Memory B cell (primary cell): ENCODE results near the gene CNST.
"Not testable (repeated sequence)": the region's sequence is repeated elsewhere in the genome, so short reads cannot be mapped to it uniquely, and the experiment has no call there.

Source experiments
- ATAC-seq: fragments of 150-1000 bp; cut with Tn5 transposase; 2 replicates; pipeline ENCODE4 v1.10.0; 2021; ENCODE audit warnings: low read depth, mild to moderate bottlenecking, moderate library complexity
- DNase-seq, 2 donors: peaks; one replicate each; pipeline ENCODE4 v3.0.0; 2022; ENCODE audit warnings: low spot score in 2 of 2
- H3K27ac Mint-ChIP-seq: one replicate; pipeline ENCODE4 v1.8.0; 2022; ENCODE audit warnings: mild to moderate bottlenecking, moderate library complexity, mixed read lengths
- H3K27me3 Mint-ChIP-seq: one replicate; pipeline ENCODE4 v1.8.0; 2022; ENCODE audit warnings: mixed read lengths
- H3K36me3 Mint-ChIP-seq: one replicate; pipeline ENCODE4 v1.8.0; 2022; ENCODE audit warnings: mild to moderate bottlenecking, mixed read lengths
- H3K4me1 Mint-ChIP-seq: one replicate; pipeline ENCODE4 v1.8.0; 2022; ENCODE audit warnings: mixed read lengths
- H3K4me3 Mint-ChIP-seq: one replicate; pipeline ENCODE4 v1.8.0; 2022; ENCODE audit warnings: mild to moderate bottlenecking, moderate library complexity, mixed read lengths
- H3K9me3 Mint-ChIP-seq: one replicate; pipeline ENCODE4 v1.8.0; 2022; ENCODE audit warnings: mixed read lengths

CNST gene

GRCh38 chr1:246583448-246584185 is 17.4 kb downstream of the CNST start:
- Mint-ChIP-seq H3K4me3 (no peak overlapping the region), H3K27ac (no peak overlapping the region), H3K9me3 (no peaks in the 10 kb centered on the region), H3K27me3 (no peaks in the 10 kb centered on the region), H3K4me1 (peaks cover 39% of the 10 kb centered on the region), H3K36me3 (peaks cover 26% of the 10 kb centered on the region)
- DNase-seq (no peak), ATAC-seq (no peak)

GRCh38 chr1:246587032-246587431 is 20.8 kb downstream of the CNST start:
- H3K4me3 Mint-ChIP-seq, result no peak overlapping the region
- no peak for DNase-seq
- peaks cover 33% of the 10 kb centered on the region for H3K36me3 Mint-ChIP-seq
- H3K9me3 Mint-ChIP-seq, result no peaks in the 10 kb centered on the region
- H3K27me3 Mint-ChIP-seq, result no peaks in the 10 kb centered on the region
- peaks cover 36% of the 10 kb centered on the region for H3K4me1 Mint-ChIP-seq
- H3K27ac Mint-ChIP-seq, result peak overlapping the region; percentile 24
- ATAC-seq, result no peak

GRCh38 chr1:246587606-246588005 is 21.4 kb downstream of the CNST start:
- DNase-seq, result no peak
- peaks cover 31% of the 10 kb centered on the region for H3K4me1 Mint-ChIP-seq
- H3K9me3 Mint-ChIP-seq, result no peaks in the 10 kb centered on the region
- peaks cover 30% of the 10 kb centered on the region for H3K36me3 Mint-ChIP-seq
- no peaks in the 10 kb centered on the region for H3K27me3 Mint-ChIP-seq
- ATAC-seq, result no peak
- peak overlapping the region; percentile 24 for H3K27ac Mint-ChIP-seq
- no peak overlapping the region for H3K4me3 Mint-ChIP-seq

GRCh38 chr1:246588159-246588721 is 22.0 kb downstream of the CNST start:
- Mint-ChIP-seq H3K4me3 (no peak overlapping the region), H3K4me1 (peaks cover 27% of the 10 kb centered on the region), H3K36me3 (peaks cover 28% of the 10 kb centered on the region), H3K27me3 (no peaks in the 10 kb centered on the region), H3K27ac (no peak overlapping the region), H3K9me3 (no peaks in the 10 kb centered on the region)
- ATAC-seq (no peak), DNase-seq (no peak)

GRCh38 chr1:246589919-246590318 is 23.7 kb downstream of the CNST start:
- Mint-ChIP-seq H3K4me1 (peaks cover 17% of the 10 kb centered on the region), H3K36me3 (peaks cover 19% of the 10 kb centered on the region)
- not testable (repeated sequence) for ATAC-seq, H3K4me3 Mint-ChIP-seq, H3K27me3 Mint-ChIP-seq, DNase-seq, H3K27ac Mint-ChIP-seq, H3K9me3 Mint-ChIP-seq

GRCh38 chr1:246591047-246591446 is 24.8 kb downstream of the CNST start:
- no peak for ATAC-seq
- Mint-ChIP-seq H3K4me1 (peaks cover 18% of the 10 kb centered on the region), H3K4me3 (no peak overlapping the region), H3K9me3 (no peaks in the 10 kb centered on the region), H3K27me3 (no peaks in the 10 kb centered on the region), H3K27ac (peak overlapping the region; percentile 45), H3K36me3 (peaks cover 22% of the 10 kb centered on the region)
- DNase-seq, result no peak

GRCh38 chr1:246591504-246591903 is 25.2 kb downstream of the CNST start:
- peaks cover 22% of the 10 kb centered on the region for H3K36me3 Mint-ChIP-seq
- H3K9me3 Mint-ChIP-seq, result no peaks in the 10 kb centered on the region
- peak overlapping the region; percentile 45 for H3K27ac Mint-ChIP-seq
- peaks cover 18% of the 10 kb centered on the region for H3K4me1 Mint-ChIP-seq
- H3K27me3 Mint-ChIP-seq, result no peaks in the 10 kb centered on the region
- H3K4me3 Mint-ChIP-seq, result no peak overlapping the region
- DNase-seq (no peak), ATAC-seq (peak; percentile 46)

- Mint-ChIP-seq H3K27me3 (no peaks in the 10 kb centered on the region), H3K9me3 (no peaks in the 10 kb centered on the region), H3K4me3 (no peak overlapping the region), H3K36me3 (peaks cover 26% of the 10 kb centered on the region), H3K27ac (no peak overlapping the region), H3K4me1 (peaks cover 18% of the 10 kb centered on the region)
- ATAC-seq (no peak), DNase-seq (no peak)
Measured at GRCh38 chr1:246591958-246592357, 25.7 kb downstream of the CNST start.

- DNase-seq, result no peak
- H3K9me3 Mint-ChIP-seq, result no peaks in the 10 kb centered on the region
- peaks cover 18% of the 10 kb centered on the region for H3K4me1 Mint-ChIP-seq
- no peak overlapping the region for H3K27ac Mint-ChIP-seq
- no peaks in the 10 kb centered on the region for H3K27me3 Mint-ChIP-seq
- peaks cover 26% of the 10 kb centered on the region for H3K36me3 Mint-ChIP-seq
- no peak overlapping the region for H3K4me3 Mint-ChIP-seq
- no peak for ATAC-seq
Measured at GRCh38 chr1:246592695-246593094, 26.4 kb downstream of the CNST start.

- Mint-ChIP-seq H3K27me3 (no peaks in the 10 kb centered on the region), H3K9me3 (no peaks in the 10 kb centered on the region), H3K36me3 (peaks cover 30% of the 10 kb centered on the region), H3K4me1 (peaks cover 19% of the 10 kb centered on the region), H3K27ac (no peak overlapping the region), H3K4me3 (no peak overlapping the region)
- no peak for DNase-seq
- no peak for ATAC-seq
Measured at GRCh38 chr1:246595146-246595545, 28.9 kb downstream of the CNST start.

GRCh38 chr1:246597340-246597739 is 31.1 kb downstream of the CNST start:
- Mint-ChIP-seq H3K27me3 (no peaks in the 10 kb centered on the region), H3K4me3 (no peak overlapping the region), H3K9me3 (no peaks in the 10 kb centered on the region), H3K36me3 (peaks cover 27% of the 10 kb centered on the region), H3K27ac (no peak overlapping the region), H3K4me1 (peaks cover 24% of the 10 kb centered on the region)
- no peak for DNase-seq
- no peak for ATAC-seq

- H3K4me3 Mint-ChIP-seq, result no peak overlapping the region
- no peak for ATAC-seq
- H3K27ac Mint-ChIP-seq, result no peak overlapping the region
- peaks cover 28% of the 10 kb centered on the region for H3K36me3 Mint-ChIP-seq
- no peaks in the 10 kb centered on the region for H3K27me3 Mint-ChIP-seq
- H3K4me1 Mint-ChIP-seq, result peaks cover 25% of the 10 kb centered on the region
- DNase-seq, result no peak
- no peaks in the 10 kb centered on the region for H3K9me3 Mint-ChIP-seq
Measured at GRCh38 chr1:246597971-246598370, 31.7 kb downstream of the CNST start.

- Mint-ChIP-seq H3K4me1 (peaks cover 25% of the 10 kb centered on the region), H3K4me3 (no peak overlapping the region), H3K9me3 (no peaks in the 10 kb centered on the region), H3K27me3 (no peaks in the 10 kb centered on the region), H3K27ac (peak overlapping the region; percentile 2), H3K36me3 (peaks cover 30% of the 10 kb centered on the region)
- ATAC-seq, result no peak
- DNase-seq, result no peak
Measured at GRCh38 chr1:246599315-246599714, 33.1 kb downstream of the CNST start.

- Mint-ChIP-seq H3K27ac (no peak overlapping the region), H3K27me3 (no peaks in the 10 kb centered on the region), H3K4me1 (peaks cover 22% of the 10 kb centered on the region), H3K9me3 (no peaks in the 10 kb centered on the region), H3K36me3 (peaks cover 30% of the 10 kb centered on the region), H3K4me3 (no peak overlapping the region)
- no peak for ATAC-seq
- no peak for DNase-seq
Measured at GRCh38 chr1:246600579-246600978, 34.3 kb downstream of the CNST start.

GRCh38 chr1:246602194-246602593 is 35.9 kb downstream of the CNST start:
- Mint-ChIP-seq H3K9me3 (no peaks in the 10 kb centered on the region), H3K27ac (peak overlapping the region; percentile 11), H3K4me3 (no peak overlapping the region), H3K4me1 (peaks cover 22% of the 10 kb centered on the region), H3K36me3 (peaks cover 25% of the 10 kb centered on the region), H3K27me3 (no peaks in the 10 kb centered on the region)
- DNase-seq (no peak), ATAC-seq (no peak)
